Central memory CD8-positive, alpha-beta T cell (primary cell): ENCODE results near the gene CLC.
"Not testable (repeated sequence)": the region's sequence is repeated elsewhere in the genome, so short reads cannot be mapped to it uniquely, and the experiment has no call there.

Experiments used
- ATAC-seq: fragments of 150-1000 bp; cut with Tn5 transposase; replicated peaks from 2 replicates; pipeline ENCODE4 v1.10.0; 2022; ENCODE audit warnings: mild to moderate bottlenecking, moderate FRiP score, moderate number of reproducible peaks; ENCODE audit not compliant: poor library complexity, severe bottlenecking; ENCODE audit errors: extremely low read depth
- DNase-seq, 2 donors: peaks; one replicate each; pipeline ENCODE4 v3.0.0; 2021; ENCODE audit warnings: low spot score in 2 of 2
- H3K27ac Mint-ChIP-seq: one replicate; pipeline ENCODE4 v1.8.0; 2022; ENCODE audit warnings: low read depth, mild to moderate bottlenecking, moderate library complexity, mixed read lengths
- H3K27me3 Mint-ChIP-seq: one replicate; pipeline ENCODE4 v1.8.0; 2022; ENCODE audit warnings: mixed read lengths
- H3K36me3 Mint-ChIP-seq: one replicate; pipeline ENCODE4 v1.8.0; 2022; ENCODE audit warnings: mild to moderate bottlenecking, moderate library complexity, mixed read lengths; ENCODE audit not compliant: insufficient read depth
- H3K4me1 Mint-ChIP-seq: one replicate; pipeline ENCODE4 v1.8.0; 2022; ENCODE audit warnings: mixed read lengths
- H3K4me3 Mint-ChIP-seq: one replicate; pipeline ENCODE4 v1.8.0; 2022; ENCODE audit warnings: mild to moderate bottlenecking, moderate library complexity, mixed read lengths
- H3K9me3 Mint-ChIP-seq: one replicate; pipeline ENCODE4 v1.8.0; 2022; ENCODE audit warnings: mixed read lengths

Gene CLC

DNA sequence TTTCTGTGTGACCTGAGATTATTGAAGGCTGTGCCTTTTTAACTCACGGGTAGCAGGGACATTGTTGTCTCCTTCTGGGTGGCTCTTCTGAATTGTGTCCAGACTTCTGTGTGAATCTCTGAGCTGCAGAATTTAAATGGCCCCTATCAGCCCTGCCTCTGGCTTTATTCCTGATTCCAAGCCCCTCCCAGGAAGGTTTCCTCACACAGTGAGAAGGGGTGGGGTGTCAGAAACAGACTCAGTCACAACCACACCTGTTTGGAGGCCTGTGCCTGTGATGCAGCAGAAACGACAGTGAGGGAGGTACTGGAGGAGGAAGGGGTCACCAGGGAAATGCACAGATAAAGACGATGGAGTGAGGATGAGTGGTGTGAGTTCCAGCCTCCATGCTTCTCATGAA lies at the start of gene CLC:
TSS of gene CLC (minus strand) at position 139 of the 400 bp plus-strand sequence. CDS start at position 62, 77 bp downstream.
- no peak within 1 kb of the TSS for H3K27ac Mint-ChIP-seq
- H3K36me3 Mint-ChIP-seq, result no peaks in the 10 kb centered on the region
- no peak for ATAC-seq
- H3K27me3 Mint-ChIP-seq, result peaks cover 31% of the 10 kb centered on the region
- DNase-seq, result no peak
- H3K4me3 Mint-ChIP-seq, result no peak within 1 kb of the TSS
- no peaks in the 10 kb centered on the region for H3K9me3 Mint-ChIP-seq
- no peaks in the 10 kb centered on the region for H3K4me1 Mint-ChIP-seq

DNA sequence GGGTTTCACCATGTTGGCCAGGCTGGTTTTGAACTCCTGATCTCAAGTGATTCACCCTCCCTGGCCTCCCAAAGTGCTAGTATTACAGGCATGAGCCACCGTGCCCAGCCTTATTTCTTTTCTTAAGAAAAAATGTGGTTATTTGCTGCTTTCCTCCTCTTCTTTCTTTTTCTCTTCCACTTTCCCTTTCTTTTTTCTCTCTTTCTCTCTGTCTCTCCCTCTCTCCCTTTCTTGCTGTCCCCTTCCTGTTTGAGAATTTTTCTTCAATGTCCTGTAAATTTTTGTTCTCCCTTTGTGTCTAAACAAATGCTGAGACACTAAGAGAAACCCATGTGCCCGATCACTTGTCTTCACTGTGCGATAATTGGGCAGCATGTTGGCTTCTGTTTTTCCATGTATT lies 43.1 kb upstream of the CLC start:
- Mint-ChIP-seq H3K27ac (no peak overlapping the region), H3K36me3 (peaks cover 2% of the 10 kb centered on the region), H3K4me3 (no peak overlapping the region), H3K9me3 (no peaks in the 10 kb centered on the region), H3K27me3 (peaks cover 55% of the 10 kb centered on the region), H3K4me1 (no peaks in the 10 kb centered on the region)
- no peak for ATAC-seq
- DNase-seq, result no peak

DNA sequence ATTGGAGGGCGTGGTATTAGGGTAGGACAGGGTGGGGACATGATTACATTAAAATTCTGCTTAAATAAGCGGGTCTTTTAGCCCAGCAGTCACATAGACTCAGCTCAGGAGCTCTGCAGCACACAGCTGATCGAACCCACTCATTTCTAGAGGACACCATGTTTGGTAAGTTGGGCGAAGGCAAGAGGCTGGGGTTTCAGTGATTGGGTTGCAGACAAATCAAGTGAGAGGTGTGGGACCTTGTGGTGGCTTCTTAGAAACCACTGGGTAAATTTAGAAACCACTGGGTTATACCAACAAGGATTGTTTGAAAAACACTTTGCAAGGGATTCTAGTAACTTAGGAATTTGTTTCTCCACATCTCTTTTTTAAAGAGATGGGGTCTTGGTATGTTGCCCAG lies 40.9 kb upstream of the CLC start, which contains the start of gene LEUTX:
TSS of gene LEUTX (plus strand) at position 92 of the 400 bp plus-strand sequence. CDS start at position 159, 67 bp downstream.
- DNase-seq, result no peak
- H3K9me3 Mint-ChIP-seq, result no peaks in the 10 kb centered on the region
- H3K36me3 Mint-ChIP-seq, result no peaks in the 10 kb centered on the region
- ATAC-seq, result no peak
- no peak within 1 kb of the TSS for H3K27ac Mint-ChIP-seq
- H3K4me1 Mint-ChIP-seq, result no peaks in the 10 kb centered on the region
- H3K27me3 Mint-ChIP-seq, result peaks cover 33% of the 10 kb centered on the region
- H3K4me3 Mint-ChIP-seq, result no peak within 1 kb of the TSS

DNA sequence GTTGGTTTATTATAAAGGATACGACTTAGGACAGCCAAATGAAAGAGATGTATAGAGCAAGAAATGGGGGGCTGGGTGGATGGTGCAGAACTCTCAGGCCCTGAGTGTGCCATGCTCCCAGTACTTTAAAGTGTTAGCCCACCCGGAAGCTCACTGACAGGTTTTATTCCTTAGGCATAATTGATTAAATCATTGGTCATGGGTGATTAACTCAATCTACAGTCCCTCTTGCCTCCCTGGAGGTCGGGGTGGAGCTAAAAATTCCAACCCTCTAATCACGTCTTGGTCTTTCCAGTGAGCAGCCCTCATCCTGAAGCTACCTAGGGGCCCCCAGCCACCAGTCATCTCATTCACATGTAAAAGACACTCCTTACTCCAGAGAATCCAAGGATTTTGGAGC lies 31.0 kb upstream of the CLC start:
- Mint-ChIP-seq H3K9me3 (no peaks in the 10 kb centered on the region), H3K36me3 (peaks cover 2% of the 10 kb centered on the region), H3K27ac (no peak overlapping the region), H3K4me3 (no peak overlapping the region), H3K4me1 (no peaks in the 10 kb centered on the region), H3K27me3 (peaks cover 21% of the 10 kb centered on the region)
- no peak for DNase-seq
- no peak for ATAC-seq

DNA sequence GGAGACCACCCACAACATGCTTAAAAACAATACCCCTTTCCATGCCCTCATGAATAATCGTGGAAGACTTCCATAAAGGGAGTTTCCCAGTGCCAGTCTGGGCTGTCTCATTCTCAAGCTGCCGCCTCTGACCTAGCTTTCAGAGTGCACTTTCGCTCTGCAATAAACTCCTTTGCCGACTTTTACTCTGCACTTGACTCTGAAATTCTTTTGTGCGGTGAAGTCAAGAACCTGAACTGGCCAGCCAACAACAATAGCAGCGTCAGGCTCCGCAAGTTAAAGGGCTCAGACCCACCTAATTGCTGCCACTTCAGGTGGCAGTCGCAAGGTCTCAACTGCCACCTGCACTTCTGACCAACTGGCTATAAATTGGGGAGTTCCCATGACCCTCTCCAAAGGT lies 30.5 kb upstream of the CLC start:
- DNase-seq (no peak), ATAC-seq (no peak)
- Mint-ChIP-seq H3K9me3 (no peaks in the 10 kb centered on the region), H3K27me3 (peaks cover 21% of the 10 kb centered on the region), H3K4me1 (no peaks in the 10 kb centered on the region), H3K4me3 (no peak overlapping the region), H3K27ac (no peak overlapping the region), H3K36me3 (peaks cover 2% of the 10 kb centered on the region)

DNA sequence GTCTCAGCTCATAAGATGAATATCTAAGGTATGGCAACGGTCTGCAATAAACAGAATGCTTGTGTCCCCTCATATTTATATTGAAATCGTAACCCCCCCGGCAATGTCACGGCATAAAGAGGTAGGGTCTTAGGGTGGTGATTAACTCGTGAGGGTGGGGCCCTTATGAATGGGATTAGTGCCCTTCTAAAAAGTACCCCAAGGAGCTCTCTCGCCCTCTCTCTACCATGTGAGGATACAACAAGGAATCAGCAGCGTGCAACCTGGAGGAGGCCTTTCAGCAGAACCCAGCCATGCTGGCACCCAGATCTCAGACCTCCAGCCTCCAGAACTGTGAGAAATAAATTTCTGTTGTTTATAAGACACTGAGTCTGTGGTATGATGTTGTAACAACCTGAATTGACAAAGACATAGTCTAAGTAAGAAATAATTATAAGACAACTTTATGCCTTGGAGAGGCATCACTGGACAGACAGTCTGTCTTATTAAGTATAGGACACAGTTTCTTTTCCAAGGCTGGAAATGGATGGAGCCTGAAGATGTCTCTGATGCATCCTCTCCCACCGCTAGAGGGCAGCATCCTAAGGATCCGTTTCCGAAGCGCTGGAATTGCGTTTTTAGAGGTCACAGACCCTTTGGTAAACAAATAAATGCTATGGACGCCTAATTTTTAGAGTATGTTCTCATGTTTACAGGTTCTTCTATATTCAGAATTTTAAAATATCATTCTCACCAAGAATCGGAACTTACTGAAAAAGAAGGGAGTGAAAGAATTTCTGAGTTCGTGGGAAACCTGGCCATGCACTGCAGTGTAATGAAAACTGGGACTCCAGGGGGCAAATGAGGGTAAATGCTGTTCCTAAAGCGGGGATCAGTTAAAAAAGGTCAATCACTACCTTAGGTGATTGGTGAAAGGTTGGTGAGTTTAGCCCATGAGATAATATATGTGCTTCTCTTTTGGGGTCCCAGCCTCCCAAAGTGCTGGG lies 27.6 kb upstream of the CLC start:
- Mint-ChIP-seq H3K36me3 (peaks cover 2% of the 10 kb centered on the region), H3K9me3 (no peaks in the 10 kb centered on the region), H3K27me3 (peaks cover 17% of the 10 kb centered on the region), H3K4me3 (no peak overlapping the region), H3K27ac (no peak overlapping the region), H3K4me1 (no peaks in the 10 kb centered on the region)
- DNase-seq (no peak), ATAC-seq (no peak)

DNA sequence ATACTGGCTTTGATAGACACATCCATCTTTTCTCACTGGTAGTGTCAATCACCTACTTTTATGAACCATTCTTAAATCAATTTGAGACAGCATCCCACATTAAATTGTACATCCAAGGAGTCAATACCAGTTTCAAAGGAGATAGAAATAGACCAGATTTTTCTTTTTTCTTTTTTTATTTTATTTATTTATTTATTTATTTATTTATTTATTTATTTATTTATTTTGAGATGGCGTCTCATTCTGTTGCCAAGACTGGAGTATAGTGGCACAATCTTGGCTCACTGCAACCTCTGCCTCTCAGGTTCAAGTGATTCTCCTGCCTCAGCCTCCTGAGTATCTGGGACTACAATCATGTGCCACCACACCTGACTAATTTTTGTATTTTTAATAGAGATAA lies 24.0 kb upstream of the CLC start:
- not testable (repeated sequence) for H3K9me3 Mint-ChIP-seq, H3K27ac Mint-ChIP-seq, H3K36me3 Mint-ChIP-seq, ATAC-seq, DNase-seq, H3K4me1 Mint-ChIP-seq, H3K4me3 Mint-ChIP-seq
- peaks cover 19% of the 10 kb centered on the region for H3K27me3 Mint-ChIP-seq

DNA sequence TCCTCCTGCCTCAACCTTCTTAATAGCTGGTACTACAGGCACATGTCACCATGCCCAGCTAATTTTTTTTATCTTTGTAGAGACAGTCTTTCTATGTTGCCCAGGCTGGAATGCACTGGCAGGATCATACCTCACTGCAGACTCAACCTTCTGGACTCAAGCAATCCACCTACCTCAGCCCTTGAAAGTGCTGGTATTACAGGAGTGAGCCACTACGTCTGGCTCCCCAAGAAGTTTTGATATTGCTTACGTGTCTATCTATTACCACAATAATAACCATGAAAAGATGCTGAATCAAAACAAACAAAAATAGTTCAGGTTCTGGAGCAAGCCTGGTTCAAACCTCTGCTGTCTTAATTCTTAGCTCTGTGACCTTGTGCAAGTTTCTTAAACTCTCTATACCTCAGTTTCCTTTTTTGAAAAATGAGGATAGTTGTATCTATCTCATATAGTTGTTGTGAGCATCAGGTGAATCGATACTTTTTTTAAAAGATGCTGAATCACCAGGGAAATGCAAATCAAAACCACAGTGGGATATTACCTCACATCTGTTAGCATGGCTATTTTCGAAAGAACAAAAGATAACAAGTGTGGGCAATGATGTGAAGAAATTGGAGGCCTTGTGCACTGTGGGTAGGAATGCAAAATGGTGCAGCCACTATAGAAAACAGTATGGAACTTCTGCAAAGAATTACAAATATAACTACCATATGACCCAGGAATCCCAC lies 21.8 kb upstream of the CLC start:
- Mint-ChIP-seq H3K9me3 (no peaks in the 10 kb centered on the region), H3K27me3 (peaks cover 19% of the 10 kb centered on the region), H3K4me1 (no peaks in the 10 kb centered on the region), H3K4me3 (no peak overlapping the region), H3K27ac (no peak overlapping the region), H3K36me3 (no peaks in the 10 kb centered on the region)
- DNase-seq, result no peak
- no peak for ATAC-seq

DNA sequence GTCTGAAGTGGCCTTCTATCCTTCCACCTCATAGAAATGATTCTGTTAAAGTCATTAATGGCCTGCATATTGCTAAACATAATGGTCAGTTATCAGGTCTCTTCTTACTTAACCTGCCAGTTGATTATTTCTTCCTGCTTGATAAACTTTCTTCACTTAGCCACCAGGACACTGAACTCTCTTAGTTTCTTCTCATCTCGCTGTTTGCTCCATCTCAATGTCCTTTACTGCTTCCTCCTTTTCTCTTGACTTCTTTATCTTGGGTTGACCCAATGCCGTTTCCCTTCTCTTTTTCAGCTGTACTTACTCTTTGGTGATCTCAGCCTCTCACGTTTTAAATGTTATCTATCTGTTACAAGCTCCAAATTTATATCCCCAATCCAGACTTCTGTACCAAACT lies 17.1 kb upstream of the CLC start:
- Mint-ChIP-seq H3K9me3 (no peaks in the 10 kb centered on the region), H3K36me3 (no peaks in the 10 kb centered on the region), H3K4me3 (no peak overlapping the region), H3K27ac (no peak overlapping the region), H3K4me1 (no peaks in the 10 kb centered on the region), H3K27me3 (peaks cover 20% of the 10 kb centered on the region)
- DNase-seq, result no peak
- no peak for ATAC-seq

DNA sequence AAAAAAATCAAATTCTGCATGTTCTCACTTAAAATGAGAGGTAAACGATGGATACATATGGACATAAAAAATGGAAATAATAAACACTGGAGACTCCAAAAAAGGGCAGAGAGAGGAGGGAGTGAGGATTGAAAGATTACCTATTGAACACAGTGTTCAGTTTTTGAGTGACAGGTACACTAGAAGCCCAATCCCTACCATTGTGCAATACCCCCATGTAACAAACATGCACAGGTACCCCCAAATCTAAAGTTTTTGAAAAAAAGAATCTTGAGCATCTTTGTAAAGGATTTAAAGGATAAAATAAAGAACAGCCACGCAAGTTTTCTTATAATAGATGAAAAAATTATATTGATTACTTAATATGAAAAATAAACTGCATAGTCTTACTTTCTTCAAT lies 16.7 kb upstream of the CLC start:
- no peak overlapping the region for H3K4me3 Mint-ChIP-seq
- H3K36me3 Mint-ChIP-seq, result no peaks in the 10 kb centered on the region
- no peaks in the 10 kb centered on the region for H3K9me3 Mint-ChIP-seq
- H3K27me3 Mint-ChIP-seq, result peaks cover 20% of the 10 kb centered on the region
- H3K4me1 Mint-ChIP-seq, result no peaks in the 10 kb centered on the region
- H3K27ac Mint-ChIP-seq, result no peak overlapping the region
- ATAC-seq, result no peak
- DNase-seq, result no peak

DNA sequence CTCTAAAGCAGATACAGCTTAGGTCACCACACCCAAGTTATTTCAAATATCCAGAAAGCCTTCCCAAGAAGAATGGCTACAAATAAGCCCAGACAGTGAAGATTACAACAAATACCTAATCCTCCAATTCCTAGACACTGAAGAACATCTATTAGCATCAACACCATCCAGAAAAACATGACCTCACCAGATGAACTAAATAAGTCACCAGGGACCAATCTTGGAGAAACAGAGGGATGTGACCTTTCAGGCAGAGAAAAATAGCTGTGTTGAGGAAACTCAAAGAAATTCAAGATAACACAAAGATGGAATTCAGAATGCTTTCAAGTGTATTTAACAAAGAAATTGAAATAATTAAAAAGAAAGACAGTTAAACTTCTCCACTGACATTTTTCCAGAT lies 15.0 kb upstream of the CLC start:
- Mint-ChIP-seq H3K9me3 (no peaks in the 10 kb centered on the region), H3K36me3 (no peaks in the 10 kb centered on the region), H3K27ac (no peak overlapping the region), H3K27me3 (peaks cover 16% of the 10 kb centered on the region), H3K4me3 (no peak overlapping the region), H3K4me1 (no peaks in the 10 kb centered on the region)
- ATAC-seq, result no peak
- no peak for DNase-seq

DNA sequence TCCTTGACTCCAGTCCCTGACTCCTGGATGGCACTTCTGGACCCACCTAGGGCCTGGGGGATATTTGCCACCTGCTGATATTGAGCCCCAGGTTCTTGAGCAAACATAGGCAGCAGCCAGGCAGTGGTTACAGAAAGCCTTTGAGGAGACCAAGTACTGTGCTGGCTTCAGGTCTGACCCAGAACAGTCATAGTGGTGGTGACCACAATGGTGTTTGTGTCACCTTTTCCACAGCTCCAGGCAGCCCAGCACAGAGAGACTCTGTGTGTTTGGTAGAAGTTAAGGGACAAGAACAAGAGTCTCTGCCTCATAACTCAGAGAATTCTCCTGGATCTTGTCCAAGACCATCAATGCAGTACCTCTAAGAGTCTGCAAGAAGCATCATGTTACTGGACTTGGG lies 14.6 kb upstream of the CLC start:
- H3K27ac Mint-ChIP-seq, result no peak overlapping the region
- DNase-seq (no peak), ATAC-seq (no peak)
- no peak overlapping the region for H3K4me3 Mint-ChIP-seq
- H3K9me3 Mint-ChIP-seq, result no peaks in the 10 kb centered on the region
- H3K27me3 Mint-ChIP-seq, result peaks cover 16% of the 10 kb centered on the region
- H3K4me1 Mint-ChIP-seq, result no peaks in the 10 kb centered on the region
- H3K36me3 Mint-ChIP-seq, result no peaks in the 10 kb centered on the region

DNA sequence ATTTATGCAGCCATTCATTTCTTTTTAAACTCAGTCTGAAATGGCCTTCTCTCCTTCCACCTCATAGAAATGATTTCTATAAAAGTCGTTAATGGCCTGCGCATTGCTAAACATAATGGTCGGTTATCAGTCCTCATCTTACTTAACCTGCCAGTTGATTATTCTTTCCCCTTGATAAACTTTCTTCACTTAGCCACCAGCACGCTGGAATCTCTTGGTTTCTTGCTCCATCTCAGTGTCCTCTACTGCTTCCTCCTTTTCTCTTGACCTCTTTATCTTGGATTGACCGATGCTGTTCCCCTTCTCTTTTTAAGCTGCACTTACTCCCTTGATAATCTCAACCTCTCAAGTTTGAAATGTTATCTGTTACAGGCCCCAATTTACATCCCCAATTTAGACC lies 12.2 kb upstream of the CLC start:
- DNase-seq (no peak), ATAC-seq (no peak)
- H3K27ac Mint-ChIP-seq, result no peak overlapping the region
- no peak overlapping the region for H3K4me3 Mint-ChIP-seq
- H3K36me3 Mint-ChIP-seq, result no peaks in the 10 kb centered on the region
- peaks cover 38% of the 10 kb centered on the region for H3K27me3 Mint-ChIP-seq
- no peaks in the 10 kb centered on the region for H3K4me1 Mint-ChIP-seq
- no peaks in the 10 kb centered on the region for H3K9me3 Mint-ChIP-seq
